HG03039 (cell line): ENCODE measurements around the gene COX6A1.
"Not testable (repeated sequence)": the region's sequence is repeated elsewhere in the genome, so short reads cannot be mapped to it uniquely, and the experiment has no call there.

ENCODE experiments used
- ATAC-seq: cut with Tn5 transposase; IDR thresholded peaks from one replicate; pipeline ENCODE4 v1.9.1; 2021; ENCODE audit warnings: mild to moderate bottlenecking, moderate library complexity; ENCODE audit not compliant: unreplicated experiment

COX6A1 gene

DNA sequence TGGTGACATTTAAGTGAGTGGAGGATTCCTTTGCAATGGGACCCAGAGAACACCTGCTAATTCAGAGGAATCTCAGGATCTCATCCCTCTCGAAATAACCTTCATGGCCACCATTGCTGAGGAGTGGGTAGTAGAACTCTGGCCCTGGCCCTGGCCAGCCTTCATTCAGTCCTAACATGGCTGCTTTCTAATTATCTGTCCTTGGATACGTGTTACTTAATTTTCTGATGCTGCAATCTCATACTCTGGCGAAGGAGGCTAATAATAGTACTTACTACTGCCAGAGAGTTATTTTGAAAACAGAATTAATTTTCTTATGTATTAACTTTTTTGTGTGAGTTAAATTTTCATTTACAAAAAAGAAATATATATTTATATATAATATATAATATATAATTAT is 12.1 kb upstream of the COX6A1 start:
- no peak for ATAC-seq

DNA sequence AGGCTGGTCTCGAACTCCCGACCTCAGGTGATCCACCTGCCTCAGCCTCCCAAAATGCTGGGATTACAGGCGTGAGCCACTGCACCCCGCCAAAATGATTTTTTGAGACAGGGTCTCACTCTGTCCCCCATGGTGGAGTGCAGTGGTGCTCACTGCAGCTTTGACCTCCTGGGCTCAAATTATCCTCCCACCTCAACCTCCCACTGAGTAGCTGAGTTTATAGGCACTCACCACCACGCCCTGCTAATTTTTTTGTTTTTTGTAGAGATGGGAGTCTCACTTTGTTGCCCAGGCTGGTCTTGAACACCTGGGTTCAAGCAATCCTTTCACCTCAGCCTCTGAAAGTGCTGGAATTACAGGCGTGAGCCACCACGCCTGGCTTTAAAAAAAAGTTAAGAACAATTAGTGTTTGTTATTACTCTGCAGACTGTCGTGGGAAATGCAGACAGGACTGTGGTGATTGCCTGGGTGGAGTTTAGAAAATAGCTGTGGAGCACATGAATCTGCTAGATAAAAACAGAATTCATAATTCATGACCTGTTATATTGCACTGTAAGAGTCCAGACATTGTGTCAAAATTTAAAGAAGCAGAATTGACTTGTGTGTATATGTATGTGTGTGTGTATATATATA is 9.2 kb upstream of the COX6A1 start:
- no peak for ATAC-seq

DNA sequence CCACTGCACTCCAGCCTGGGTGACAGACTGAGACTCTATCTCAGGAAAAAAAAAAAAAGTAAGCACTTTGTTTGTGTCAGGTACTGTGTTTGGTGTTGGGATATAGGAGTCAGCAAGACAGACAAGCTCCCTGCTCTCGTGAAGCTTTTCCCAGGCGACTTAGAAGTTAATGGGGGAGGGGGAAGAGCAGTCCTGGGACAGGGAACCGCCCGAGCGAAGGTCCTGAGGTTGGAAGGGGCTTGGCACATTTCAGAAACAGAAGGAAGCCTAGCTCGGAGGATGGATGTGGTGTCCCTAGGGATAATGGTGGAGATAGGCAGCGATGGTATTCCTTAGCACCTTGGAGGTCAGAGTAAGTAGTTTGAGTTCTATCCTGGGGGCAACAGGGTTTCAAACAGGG is 8.5 kb upstream of the COX6A1 start:
- ATAC-seq: no peak

DNA sequence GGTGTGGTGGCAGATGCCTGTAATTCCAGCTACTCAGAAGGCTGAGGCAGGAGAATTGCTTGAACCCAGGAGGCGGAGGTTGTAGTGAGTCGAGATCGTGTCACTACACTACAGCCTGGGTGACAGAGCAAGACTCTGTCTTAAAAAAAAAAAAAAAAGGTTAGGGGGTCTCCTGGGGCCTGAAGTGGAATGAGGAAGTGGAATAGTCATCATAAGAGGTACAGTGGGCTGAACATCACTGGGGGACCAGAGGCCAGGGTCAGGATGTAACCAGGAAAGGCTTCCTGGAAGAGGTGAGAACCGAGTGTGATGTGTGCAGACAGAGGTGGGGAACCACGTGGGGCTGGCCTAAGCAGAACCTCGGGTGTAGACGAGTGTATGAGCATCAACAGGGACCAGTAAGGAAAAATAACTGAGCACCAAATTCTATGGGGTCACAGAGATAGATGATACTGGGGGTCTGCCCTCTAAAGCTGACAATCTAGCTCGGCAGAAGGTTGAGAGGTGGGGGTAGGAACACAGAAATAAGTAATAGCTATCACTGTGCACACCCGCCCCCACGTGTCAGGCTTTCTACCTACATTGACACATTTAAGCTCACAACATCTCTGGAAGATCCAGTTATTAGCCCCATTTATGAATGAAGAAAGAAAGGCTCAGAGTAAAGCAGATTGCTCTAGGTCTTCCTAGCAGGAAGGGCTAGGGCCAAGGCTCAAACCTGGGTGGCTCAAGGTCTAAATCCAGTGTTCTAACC is 5.0 kb upstream of the COX6A1 start:
- ATAC-seq: no peak

DNA sequence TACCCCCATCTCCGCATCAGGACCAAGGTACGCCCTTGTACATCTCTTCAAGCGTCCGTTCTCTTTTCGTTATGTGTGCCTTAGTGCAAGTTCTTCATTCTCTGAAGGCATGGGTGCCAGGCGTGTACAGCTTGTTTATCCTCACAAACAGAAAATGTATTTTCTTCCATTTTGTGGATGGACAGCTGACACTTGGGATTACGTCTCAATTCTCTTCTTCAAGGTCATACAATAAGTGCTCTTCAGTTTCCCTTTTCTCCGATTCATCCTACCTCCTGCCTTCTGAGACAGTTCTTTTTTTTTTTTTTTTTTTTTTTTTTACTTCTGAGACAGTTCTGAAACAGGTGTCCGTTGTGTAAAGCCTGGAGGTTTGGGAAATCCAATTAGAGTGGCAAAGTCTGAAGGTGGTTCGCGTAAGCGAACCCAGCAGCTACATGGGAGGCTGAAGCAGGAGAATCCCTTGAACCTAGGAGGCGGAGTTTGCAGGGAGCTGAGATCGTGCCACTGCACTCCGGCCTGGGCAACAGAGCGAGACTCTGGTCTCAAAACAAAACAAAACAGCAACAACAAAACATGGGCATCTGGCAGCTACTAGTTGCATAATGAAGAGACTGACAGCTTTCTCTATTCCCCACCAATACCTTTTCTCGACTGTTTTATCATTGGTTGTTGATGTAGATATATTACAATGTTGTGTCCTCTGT is 734 bp downstream of the COX6A1 start:
- no peak for ATAC-seq

DNA sequence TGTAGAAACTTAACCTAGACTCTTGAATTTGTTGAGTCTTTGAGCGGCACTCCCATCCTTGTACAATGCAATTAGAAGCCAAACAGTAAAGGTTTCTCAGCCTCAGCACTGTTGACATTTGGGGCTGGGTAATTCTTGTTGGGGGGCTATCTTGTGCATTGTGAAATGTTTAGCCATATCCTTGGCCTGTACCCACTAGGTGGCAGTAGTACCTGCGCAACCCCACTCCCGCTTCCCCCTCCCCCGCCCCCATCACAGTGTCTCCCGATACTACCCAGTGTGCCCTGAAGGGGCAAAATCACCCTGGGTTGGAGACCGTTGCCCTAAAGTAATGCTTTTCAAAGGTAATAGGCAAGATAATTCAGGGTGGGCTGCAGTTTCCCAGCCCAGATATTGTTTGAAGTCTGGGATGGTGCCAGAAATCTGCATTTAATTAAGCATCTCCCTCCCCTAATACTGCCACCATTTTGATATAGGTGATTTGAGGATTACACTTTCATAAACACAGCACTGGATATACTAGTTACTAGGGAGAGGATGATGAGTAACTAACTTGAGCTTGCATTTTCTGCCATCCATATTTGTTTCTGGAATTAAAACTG is 1.8 kb downstream of the COX6A1 start:
- no peak for ATAC-seq

DNA sequence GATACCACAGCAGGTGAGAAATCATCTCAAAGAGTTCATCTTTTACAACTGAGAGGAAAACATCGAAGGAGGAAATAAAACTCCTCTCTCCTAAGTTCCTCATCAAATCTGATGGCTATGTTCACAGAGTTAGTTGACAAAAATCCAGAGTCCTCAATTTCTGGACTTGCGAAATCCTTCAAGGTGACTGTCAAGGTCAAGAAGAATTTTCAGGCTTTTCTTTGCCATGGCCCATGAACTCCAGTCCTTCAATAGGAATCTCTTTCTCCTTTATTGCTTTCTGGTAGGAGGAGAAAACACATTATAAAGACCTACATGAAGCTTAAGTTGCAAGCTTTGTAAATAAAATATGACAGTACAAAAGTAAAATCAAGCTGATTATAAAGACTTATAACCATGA is 6.8 kb downstream of the COX6A1 start:
- no peak for ATAC-seq

DNA sequence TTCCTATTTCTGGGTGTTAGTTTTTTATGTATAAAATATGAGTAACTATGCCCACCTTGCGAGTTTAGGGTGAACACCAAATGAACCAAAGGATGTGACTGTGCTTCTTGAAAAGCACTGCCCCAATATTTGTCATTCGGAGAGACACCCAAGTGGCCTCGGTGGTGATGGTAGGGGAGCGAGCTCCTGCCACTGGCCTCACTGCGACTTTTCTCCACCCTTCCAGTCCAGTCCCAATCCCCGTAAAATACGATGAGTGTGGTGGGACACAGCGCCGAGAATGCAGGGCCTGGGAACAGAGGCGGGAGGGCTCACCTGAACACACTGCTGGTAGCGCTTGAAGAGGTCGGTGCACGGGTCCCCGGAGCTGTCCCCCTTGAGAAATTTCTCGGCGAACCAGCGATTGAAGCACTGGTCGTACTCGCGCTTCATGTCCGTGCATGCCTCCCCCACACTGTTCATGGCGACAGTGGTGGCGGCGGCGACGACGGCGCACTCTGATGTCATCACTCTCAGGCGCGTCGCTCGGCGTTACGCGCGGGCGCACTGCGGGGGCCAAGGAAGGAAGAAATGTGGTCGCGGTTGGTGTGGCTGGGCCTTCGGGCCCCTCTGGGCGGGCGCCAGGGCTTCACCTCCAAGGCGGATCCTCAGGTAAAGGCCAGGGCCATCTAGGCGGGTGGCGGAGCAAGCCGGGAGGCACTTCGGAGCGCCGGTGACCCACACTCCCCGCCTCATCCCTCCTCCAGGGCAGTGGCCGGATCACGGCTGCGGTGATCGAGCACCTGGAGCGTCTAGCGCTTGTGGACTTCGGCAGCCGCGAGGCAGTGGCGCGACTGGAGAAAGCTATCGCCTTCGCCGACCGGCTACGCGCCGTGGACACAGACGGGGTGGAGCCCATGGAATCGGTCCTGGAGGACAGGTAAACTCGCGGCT is 8.3 kb downstream of the COX6A1 start, which contains the start of the genes GATC and TRIAP1:
TSS of gene GATC (plus strand) at position 534 of the 933 bp plus-strand sequence. CDS start at position 571, 37 bp downstream.
TSS of gene TRIAP1 (minus strand) at position 474 of the 933 bp plus-strand sequence. CDS start at position 462, 12 bp downstream.
- ATAC-seq: peak; percentile 79

DNA sequence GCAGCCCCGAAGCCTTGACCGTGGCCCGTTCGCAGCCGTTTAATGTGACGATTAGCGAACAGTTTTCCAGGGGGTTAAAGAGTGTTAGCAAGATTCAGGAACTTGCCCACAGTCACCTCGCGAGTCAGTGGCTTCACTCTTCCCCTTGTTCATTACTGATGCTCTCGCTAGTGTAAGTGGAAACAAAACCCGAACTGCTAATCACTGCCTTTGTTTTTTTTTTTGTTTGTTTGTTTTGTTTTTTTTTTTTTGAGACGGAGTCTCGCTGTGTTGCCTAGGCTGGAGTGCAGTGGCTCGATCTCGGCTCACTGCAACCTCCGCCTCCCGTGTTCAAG is 8.9 kb downstream of the COX6A1 start:
- not testable (repeated sequence) for ATAC-seq

DNA sequence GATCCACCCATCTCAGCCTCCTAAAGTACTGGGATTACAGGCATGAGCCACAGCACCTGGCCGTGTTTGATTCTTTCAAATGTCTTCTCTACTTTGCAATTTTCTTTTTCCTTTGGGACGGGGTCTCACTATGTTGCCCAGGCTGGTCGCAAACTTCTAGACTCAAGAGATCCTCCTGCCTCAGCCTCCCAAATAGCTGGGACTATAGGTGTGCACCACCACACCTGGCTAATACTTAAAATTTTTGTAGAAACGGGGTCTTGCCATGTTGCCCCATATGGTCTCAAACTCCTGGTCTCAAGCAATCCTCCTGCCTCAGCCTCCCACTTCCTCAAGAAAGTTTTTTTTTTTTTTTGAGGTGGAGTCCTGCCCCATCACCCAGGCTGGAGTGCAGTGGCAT is 10.1 kb downstream of the COX6A1 start:
- no peak for ATAC-seq

DNA sequence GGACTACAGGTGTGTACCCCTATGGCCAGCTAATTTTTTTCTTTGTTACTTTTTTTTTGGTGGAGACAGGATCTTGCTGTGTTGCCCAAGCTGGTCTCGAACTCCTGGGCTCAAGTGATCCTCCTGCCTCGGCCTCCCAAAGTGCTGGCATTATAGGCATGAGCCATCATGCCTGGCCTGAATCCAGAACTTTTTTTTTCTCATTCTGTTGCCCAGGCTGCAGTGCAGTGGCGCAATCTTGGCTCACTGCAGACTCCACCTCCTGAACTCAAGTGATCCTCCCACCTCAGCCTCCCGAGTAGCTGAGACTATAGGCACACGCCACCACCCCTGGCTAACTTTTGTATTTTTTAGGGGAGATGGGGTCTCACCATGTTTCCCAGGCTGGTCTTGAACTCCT is 14.6 kb downstream of the COX6A1 start:
- ATAC-seq: not testable (repeated sequence)

DNA sequence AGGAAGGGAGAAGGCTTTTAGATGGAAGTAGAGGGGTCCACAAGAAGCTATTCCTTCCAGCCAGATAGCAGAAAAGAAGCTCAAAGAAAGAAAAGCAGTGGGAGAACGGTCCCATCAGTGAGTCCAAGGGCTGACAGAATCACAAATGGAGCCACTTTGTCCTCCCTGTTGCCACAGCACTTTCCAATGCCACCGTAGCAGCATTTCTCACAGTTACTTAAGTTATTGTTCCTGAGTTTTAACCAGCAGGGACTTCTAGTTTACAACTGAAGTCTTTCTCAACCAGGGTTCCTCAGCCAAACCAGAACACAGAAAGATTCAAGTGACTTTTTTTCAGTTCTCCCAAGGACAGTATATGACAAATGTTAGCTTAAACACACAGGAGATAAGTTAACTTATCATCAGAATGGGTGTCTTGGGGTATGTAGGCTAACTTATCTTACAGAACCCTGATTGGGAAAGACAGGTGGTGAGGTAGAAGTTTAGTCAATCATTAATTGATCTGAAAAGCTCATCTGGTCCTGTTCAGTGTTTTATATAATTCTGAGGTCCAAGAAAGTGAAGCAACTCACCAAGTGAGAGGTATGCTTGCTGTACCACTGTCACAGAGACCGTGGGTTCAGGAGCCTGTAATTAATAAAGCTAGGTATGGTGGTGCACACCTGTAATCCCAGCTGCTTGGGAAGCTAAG is 15.3 kb downstream of the COX6A1 start:
- ATAC-seq: no peak

DNA sequence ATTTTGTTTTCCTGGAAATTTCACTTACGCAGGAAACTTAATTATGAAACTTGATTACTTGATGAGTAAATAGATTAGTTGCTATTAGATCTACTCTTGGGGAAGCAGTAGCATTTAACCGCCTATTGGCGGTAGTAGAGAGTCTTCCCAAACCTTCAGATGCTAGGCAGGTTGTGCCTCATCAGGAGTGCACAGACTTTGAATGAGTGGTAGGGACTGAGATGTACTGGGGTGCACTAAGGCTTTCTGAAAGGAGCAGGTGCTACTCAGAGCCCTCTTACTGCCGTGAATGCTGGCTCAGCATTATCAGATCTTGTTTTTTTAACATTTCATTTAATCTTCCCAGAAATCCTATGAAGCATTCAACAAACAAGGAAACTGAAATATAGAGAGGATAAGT is 16.1 kb downstream of the COX6A1 start:
- ATAC-seq: no peak

DNA sequence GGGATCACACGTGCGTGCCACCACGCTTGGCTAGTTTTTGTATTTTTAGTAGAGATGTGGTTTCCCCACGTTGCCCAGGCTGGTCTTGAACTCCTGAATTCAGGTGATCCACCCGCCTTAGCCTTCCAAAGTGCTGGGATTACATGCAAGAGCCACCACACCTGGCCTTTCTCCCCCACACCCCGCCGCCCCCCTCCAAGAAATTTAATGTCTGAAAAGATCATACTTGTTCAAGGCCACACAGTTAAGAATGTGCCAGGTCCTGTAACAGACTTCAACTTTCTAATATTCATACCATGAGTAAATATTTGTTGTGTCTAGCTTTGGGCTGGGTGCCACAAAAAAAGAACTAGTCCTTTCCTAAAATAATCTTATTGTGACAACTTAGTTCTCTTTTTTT is 17.4 kb downstream of the COX6A1 start:
- no peak for ATAC-seq

DNA sequence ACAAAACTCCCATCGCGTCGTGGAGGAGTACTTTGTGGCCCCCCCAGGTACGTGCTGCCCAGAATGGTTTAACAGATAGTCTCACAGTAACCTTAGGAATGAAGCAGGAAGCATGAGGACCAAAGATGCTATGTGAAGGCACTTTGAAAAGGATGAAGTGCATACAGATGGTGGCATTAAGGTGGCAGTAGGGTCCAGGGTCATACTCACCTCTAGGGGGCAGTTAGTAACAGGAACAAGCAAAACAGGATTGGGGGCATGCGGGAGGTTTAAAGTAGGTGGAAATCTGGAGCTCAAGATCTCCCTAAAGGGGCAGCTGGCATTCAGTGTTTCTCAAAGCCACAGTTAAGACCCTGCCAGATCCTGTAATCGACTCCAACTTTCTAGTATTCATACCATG is 19.2 kb downstream of the COX6A1 start:
- ATAC-seq: no peak

DNA sequence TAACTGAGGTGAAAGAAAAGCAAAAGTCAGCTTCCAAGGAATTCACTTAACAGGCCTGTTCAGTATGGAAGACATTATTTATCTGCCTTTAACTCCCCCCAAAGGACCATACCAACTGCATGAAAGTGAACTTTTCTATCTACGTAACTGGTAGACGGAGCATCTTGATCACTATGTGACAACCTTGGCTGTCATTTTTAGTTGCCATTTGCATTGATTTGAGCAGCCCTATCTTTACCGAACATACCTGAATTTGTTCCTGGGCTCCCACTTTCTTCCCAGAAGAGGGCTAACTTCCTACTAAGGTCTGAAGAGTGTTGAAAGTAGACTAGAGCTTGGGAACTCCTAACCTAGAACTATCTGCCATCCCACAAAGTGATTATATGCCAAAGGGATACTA is 22.2 kb downstream of the COX6A1 start:
- no peak for ATAC-seq

DNA sequence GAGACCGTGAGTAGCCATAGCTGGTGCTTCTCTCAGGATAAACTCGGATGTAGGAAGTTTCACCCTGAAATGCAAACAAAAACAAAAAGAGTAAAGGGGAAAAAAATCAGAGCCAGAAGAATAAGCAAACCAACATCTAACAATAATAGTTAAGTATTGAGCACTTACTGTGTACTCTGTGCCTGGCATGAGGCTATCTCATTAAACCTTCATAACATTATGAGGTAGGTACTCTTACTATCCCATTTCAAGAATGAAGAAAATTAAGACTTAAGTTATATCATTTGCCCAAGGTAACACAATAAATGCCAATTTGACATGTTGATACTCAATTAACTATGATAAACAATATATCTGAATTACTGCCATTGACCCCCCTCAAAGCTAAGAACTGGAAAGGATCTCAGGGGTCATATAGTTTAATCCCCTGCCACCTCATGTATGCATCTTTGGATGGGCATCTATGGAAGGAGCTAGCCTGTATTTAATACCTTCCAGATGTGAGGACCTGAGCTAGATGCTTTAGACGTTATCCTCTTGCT is 24.3 kb downstream of the COX6A1 start:
- ATAC-seq: no peak

DNA sequence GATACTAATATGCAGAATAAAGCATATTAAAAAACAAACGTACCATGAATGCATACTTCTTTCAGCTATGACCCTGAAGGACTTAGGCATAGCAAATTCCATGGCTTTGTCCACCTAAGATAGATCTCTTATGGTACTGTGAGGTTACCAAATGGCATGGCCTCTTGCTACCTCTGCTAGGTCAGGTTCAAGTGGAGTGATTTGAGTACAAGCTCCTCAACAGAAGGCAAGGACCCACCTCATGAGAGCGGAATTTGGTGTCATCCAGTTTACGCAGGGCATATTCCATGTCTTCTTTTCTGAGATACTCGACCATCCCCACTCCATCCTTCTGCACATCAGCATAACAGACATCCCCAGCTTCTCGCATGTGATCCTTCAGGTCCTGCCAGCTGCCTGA is 25.8 kb downstream of the COX6A1 start:
- no peak for ATAC-seq

DNA sequence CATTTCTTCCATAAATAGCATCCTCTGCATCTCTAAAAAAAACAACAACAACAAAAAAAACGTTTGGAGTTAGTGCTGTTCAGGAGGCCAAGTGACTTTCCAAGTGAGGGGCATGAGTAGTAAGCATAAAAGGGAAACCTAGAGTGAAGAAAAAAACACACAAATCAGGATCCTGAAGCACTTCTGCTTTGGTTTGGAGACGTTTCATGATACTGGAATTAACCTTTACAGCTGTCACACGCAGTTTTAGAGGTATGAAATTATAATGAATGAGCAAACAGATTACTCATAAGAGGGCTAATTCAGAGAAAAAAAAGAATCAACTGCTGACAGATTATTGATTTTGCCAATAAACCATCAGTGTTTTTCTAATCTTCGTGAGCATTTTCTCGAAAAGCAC is 27.8 kb downstream of the COX6A1 start:
- ATAC-seq: no peak
